ENCODE data around the gene PACSIN1.

PACSIN1 gene

DNA sequence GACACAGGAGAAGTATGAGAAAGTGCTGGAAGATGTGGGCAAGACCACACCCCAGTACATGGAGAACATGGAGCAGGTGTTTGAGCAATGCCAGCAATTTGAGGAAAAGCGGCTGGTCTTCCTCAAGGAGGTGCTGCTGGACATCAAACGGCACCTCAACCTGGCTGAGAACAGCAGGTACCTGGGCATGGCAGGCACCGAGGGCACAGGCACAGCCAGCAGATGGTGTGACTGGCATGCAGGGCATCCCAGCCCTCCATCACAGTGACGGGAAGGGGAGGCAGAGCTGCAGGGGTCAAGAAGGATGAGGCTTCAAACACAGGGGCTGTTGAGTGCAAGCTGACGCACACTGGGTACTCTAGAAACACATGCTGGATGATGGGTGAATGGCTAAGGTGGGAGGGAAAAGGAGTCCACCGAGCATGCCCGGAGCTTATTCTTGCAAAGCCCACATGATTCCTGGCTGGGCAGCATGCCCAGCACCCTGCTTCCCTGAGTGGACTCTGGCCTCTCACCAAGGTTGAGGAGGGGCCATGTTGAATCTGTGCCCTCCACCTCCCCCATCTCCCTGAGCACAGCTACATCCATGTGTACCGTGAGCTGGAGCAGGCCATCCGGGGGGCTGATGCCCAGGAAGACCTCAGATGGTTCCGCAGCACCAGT is 63.9 kb downstream of the PACSIN1 start:
- DNase-seq, result peak; percentile 90

DNA sequence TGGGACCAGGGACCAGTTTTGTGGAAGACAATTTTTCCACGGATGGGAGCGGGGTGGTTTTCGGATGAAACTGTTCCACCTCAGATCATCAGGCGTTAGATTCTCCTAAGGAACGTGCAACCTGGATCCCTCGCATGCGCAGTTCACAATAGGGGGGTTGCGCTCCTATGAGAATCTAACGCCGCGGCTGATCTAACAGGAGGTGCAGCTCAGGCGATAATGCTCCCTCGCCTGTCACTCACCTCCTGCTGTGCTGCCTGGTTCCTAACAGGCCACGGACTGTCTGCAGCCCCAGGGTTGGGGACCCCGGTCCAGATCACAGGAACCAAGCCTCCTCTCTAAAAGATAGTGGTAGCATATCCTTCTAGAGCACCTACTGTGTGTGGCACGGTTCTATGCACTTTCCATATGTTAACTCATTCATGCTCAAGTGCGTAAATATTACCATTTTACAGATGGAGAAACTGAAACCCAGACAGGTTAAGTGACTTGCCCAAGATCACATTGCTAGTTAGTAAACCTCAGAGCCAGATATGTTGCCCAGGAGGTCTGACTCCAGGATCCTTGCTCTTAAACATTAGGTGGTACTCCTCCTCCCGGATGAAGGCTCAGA is 65.0 kb downstream of the PACSIN1 start:
- no peak for DNase-seq

DNA sequence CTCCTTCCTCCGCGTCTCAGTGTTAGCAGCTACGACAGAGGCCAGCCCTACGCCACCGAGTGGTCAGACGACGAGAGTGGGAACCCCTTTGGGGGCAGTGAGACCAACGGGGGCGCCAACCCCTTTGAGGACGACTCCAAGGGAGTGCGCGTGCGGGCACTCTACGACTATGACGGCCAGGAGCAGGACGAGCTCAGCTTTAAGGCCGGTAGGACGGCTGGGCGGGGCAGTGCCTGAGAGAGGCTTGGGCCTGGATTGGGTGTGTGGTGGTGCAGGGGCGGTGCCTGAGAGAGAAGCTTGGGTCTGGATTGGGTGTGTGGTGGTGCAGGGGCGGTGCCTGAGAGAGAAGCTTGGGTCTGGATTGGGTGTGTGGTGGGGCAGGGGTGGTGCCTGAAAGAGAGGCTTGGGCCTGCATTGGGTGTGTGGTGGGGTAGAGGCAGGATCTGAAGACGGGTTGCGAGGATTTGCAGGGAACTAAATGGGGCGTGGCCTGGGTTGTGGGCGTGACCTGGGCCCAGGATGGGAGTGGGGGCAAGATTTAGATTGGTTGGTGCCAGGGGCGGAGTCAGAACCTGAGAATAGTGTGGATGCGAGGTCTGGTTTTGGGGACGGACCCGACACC is 65.8 kb downstream of the PACSIN1 start:
- DNase-seq, result no peak

DNA sequence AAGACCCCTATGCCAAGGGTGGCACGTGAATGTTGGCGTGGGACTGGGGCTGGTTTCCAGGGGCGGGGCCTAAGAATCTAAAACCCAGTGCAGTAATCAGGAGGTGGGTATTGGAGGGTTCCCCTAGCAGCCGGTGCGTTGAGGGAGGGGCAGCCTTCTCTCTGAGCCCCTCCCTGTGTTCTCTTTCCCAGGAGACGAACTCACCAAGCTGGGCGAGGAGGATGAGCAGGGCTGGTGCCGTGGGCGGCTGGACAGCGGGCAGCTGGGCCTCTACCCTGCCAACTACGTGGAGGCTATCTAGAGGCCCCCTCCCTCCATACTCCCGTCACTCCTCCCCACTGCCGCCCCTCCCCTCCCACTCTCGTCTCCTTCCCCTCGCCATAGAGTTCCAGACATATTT is 66.4 kb downstream of the PACSIN1 start:
- no peak for DNase-seq

DNA sequence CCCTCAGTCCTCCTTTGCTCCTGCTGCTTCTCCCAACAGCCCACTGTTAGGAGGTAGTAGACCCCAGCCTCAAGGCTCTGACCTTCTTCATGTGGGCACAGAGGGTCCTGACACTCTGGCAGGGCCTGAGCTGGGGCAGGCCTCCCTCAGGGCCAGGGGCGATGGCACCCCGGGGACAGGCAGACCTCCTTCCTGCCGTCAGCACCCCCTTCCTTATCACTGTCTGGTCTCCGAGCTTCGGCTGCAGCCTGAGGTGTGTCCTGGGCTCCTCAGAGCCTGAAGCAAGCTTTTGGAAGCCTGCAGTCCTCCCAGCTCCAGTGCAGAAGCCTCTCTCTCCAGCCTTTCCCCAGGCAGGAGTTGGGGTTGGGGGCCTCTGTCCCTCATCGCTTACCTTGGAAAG is 68.3 kb downstream of the PACSIN1 start:
- DNase-seq, result no peak

DNA sequence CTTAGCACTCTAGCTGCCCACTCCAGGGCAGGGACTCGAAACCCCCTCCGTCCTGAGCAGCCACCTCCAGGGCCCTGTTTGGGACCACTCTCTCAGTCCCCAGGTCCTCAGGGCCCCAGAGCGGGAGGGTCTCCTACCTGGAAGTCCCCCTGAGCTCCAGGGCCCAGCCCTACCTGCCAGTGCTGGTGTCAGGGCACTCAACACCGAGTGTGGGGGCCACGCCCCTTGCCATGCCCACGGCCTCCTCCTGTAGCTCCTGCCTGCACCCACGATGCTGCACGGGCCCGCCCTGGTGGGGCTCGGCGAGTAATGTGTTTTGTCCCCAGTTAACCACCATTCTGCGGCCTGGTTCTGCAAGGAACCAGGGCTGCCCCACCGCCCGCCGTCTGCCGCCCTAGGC is 68.8 kb downstream of the PACSIN1 start:
- no peak for DNase-seq

DNA sequence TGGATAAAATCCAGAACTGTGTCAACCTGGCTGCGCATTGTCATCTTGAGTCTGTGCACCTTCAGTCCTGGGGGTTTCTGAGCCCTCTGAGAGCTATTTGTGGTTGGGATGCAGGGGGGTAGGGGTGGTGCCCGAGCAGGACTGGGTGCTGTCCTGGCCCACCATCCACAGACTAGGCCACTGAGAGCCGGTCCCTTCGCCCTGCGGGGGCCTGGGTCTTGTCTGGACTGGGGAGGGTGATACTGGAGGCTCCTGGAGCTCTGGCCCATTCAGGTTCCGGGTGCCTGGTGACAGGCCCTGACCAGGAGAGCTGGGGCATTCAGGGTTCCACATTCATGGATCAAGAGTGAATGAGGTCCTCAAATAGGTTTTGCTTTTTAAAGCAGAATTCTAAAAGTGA is 69.3 kb downstream of the PACSIN1 start:
- DNase-seq, result no peak

DNA sequence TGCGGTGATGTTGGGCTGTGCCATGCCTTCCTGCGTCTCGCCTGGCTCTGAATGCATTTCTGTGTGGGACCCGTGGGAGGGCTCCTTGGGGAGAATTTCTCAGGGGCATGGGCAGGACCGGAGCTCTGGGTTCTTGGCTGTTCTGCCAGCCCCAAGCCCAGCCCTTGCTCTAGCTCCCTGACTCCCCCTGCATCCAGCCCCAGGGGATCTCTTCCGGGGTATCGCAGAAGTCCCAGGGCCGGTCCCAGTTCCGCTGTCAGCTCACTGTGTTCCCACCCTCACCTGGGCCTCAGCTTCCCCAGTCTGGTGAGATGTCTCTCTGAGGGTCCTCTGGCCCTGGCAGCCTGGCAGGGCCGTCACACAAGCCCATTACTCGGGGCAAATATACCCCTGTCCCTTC is 69.8 kb downstream of the PACSIN1 start:
- DNase-seq, result no peak

DNA sequence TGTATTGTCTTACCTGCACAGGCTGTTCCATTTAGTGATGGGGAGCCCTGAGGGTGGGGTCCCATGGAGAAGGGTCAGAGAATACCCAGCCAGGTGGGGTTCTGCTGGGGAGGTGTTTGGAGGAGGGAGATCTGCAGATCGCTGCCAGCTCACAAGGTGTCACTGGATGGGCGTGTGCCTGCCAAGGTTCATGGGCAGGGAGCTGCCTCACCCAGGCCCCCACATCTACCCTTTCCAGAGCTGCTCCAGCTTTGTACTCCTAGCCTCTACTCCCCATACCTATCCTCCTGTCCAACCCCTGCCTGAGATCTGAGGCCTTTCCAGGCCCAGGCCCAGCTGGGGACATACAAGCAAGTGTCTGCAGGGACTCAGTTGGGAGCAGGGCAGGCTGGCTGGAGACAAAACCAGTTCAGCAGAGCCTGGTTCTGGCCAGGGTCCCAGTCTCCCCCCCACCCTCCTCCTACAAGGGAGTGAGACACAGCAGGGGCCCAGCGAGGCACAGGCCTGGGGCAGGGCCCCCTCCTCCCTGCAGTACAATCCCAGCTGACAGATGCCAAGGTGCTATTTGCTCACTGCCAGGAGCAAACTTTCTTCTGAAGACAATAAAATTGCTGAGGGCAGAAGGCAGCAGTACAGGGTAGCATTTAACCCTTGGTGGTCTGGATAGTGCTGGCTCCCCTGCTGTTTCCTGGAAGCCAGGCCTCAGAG is 70.5 kb downstream of the PACSIN1 start:
- DNase-seq, result peak; percentile 76

DNA sequence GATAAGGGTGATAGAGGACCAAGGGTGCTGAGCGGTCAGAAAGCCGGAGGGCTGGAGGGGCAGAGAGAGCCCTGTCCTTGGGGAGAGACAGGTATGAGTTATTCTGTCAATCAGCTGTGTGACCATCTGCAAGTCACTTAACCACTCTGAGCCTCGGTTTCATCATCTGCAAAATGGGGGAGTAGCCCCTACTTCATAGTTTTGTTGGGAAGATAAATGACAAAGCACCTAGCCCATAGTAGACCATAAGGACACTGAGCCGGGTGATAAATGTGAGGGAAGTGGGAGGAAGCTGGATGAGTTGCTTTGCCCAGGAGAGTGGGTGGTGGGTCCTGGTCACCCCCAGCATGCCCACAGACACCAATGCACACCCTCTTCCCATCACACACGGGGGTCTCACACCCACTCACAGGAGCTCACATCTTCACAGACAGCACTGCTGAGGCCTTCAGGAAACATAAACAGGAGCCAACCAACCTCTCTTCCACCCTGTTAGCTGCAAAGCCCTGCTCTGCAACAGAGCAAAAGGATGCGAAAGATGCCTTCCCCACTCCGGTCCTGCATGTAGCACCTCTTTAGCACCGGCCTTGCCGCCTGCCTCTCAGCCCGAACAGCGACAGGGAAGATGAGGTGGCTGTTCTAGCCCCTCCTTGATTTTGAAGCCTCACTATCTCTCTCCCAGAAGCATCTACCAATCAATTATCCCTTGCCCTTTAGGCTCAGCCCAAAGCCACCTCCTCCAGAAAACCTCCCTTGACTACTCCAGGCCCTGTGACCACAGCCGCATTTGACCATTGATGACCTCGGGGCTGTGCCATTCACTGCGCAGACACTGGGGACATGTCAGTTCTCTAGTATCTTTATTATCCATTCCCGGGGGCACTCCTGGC is 71.3 kb downstream of the PACSIN1 start:
- no peak for DNase-seq

DNA sequence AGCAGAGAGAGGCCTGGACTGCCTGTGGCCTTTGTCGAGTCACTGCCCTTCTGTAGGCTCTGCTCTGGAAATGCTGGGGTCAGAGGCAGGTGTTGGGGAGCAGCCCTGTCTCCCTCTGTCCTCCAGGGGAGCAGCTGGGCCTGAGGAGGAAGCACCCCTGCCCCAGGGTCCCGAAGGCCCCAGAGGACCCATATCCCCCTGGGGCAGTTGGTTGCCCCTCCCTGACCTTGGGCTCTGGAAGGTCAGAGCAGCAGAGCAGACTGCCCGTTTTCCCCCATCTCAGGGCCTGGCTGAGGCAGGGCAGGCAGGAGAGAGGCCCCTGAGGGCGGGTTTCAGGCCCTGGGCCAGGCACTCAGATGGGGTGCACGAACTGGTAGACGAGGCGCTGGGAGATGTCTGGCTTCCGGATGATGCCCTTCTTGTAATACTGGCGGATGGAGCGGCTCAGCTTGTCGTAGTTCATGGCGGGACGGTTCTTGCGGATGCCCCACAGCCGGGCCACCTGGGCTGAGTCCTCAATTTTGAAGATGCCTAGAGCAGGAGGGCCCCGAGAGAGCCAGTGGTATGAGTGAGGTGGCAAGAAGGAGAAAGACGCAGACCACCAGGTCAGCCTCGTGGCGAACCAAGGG is 72.2 kb downstream of the PACSIN1 start:
- DNase-seq, result no peak

DNA sequence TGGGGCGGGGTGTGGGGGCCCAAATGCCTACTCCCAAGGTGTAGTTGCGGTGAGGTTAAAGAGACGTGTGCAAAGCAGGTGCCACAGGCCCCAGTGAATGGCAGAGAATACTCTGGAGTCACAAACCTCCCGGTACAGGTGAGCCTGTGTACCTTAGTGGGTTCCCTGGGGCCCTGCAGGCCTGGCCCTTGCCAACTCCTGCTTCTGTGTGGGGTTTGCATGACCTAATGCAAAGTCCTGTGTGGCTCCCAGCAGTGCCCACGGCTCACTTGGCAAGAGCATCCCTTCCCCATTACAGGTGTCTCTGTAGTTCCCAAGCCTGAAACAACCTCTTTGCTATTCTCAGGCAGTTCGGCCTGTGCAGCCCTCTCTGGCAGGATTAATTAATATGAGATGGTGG is 72.7 kb downstream of the PACSIN1 start:
- no peak for DNase-seq

DNA sequence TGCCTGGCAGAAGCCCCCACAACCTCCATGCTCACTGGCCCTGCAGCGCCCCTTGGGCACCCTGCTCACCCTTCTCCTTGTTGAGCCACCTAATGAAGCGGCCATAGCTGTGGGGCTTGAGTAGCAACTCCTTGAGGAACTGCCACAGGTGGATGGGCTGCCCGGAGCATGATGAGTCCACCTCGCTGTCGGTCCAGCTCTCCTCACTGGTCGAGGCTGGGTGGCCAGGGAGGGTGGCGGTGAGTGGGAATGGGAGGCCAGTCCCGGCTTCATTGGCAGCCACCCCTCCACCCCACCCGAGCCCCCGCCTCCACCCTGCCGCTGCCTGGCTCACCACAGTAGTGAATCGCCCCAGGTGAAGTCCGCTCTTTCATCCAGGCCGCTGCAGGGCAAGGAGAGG is 73.3 kb downstream of the PACSIN1 start:
- DNase-seq, result no peak

DNA sequence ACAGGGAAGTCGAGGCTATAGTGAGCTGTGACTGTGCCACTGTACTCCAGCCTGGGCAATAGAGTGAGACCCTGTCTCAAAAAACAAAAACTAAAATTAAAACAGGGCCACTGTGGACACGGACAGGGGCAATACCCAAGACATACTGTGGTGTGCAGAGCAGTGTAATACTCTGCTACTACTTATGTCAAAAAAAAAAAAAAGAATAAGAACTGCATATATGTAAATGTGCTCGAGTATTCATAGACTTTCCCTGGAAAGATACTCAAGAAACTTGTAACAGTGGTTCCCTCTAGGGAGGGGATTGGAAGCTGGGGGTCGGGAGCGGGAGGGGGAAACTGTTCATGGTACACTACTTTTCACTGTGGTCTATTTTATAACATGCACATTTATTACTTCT is 74.3 kb downstream of the PACSIN1 start:
- DNase-seq, result no peak

DNA sequence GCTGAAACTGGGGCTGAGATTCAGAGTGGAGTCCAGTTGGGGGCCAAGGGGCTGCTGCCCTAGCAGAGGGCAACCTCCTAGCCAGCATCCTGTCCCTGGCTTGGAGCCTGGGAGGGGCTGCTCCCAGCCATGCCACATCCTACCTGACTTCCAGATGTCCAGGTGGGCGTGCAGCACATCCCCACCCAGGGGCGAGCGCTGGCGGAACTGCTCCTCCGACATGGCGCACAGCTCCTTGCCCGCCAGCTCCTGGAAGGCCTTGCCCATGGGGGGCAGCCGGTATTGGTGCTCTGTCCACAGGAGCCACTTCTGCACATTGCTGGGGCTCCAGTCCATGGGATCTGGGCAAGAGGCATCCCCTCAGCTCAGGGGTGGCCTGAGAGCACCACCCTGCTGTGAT is 75.0 kb downstream of the PACSIN1 start:
- no peak for DNase-seq

DNA sequence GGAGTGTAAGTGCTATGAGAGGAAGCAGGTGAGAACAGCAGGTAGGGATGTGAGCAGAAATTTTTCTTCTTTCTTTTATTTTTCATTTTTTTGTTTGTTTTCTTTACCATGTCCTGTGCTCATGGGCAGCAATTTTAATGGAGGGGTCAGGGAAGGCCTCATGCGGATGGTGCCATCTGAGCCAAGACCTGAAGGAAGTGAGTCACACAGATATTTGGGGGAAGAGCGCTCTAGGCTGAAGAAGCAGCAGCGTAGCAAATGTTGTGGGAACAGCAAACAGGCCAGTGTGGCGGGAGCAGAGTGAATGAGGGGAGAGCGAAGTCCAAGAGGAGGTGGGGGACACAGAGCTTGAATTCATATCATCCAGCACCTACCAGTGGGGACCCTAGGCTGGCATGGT is 77.5 kb downstream of the PACSIN1 start:
- no peak for DNase-seq

DNA sequence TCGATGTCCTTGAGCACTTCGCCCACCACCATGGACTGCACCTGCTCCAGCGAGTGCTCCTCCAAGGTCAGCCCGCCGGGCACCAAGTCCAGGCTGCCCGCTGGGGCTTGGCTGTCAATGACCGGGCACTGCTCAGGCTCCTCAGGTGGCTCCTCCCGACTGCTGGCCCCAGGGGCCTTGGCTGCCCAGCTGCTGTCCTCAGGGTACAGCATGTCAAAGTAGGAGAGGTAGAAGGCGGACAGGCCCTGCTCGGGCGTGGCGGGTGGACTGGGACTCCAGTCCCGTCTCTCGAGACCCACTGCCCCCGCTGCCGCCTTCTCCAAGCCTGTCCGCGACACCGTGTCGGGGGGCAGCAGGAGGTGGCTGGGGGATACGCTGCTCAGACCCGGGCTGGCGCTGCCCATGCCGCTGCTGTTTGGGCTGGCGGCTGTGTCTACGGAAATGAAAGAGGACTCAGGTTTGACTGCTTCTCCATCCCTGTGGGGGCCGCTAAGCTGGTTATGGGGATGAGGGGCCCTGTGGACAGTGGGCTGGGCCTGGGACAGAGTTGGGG is 78.3 kb downstream of the PACSIN1 start:
- DNase-seq, result no peak

DNA sequence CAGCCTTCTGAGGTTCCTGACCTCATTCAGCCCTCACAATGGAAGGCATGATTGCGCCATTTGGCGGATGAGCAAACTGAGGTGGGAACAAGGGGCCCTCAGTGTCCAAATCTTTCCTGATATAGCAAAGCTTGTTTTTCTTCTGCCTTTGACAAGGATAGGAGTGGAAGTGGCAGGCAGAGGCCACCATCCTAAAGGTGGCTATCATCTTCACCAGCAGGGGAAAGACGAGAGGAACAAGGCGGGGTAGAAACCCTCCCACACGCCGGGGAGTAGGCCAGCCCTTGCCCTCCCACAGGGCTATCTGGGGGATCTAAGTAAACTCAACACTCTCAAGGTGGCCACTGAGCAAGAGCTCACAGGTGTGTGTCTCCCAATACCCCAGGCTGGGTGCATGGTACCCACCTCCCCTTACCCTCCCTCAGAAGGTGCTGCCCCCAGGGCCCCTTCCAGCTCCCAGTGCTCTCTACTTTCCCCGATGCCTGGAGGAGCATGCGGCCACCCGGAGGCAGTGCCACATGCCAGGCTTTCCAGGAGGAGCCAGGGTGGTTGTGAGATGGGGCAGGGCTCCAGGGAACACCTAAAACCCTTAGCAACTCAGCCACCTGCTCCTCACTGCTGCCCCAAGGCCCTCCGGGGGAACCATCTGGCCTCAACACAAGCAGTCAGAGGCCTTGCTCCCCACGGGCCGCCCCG is 79.0 kb downstream of the PACSIN1 start:
- DNase-seq, result peak; percentile 33

DNA sequence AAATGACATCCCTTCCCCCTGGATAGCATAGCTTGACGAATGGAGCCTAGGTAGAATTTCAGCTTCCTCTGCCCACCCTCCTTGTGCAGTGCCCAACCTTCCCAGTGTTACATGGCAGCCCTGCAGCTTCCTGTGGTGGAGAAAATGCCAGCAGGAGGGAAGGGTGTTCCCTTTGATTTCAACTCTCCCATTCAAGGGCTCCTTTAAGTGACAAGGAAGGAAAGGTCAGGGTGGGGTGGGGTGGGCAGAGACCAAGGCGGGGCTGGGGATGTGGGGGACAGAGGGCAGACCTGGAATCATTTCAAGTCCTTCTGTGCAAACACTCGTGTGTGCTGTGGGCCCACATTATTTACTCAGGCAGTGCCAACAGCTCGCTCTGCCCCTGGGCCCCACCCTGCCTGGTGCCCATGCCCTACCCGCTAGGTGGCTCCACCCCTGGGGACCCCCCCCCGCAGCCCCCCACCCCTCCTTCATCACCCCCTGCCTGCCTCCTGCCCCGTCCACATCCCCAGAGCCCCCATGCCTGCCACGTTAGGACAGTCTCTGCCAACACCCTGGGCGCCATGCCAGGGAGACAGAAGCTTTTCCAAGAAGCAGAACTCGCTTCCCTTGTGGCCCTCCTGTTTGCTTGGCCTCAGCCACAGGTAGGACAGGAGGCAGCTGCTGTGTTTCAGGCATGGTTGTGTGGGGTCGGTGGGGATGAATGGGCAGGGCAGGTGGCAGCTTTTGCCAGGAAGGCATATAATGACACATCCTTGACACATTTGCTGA is 80.9 kb downstream of the PACSIN1 start:
- DNase-seq, result peak; percentile 93
